IPS-NIHi7 (cell line): ENCODE measurements around the gene RASSF4.

ENCODE experiments used
- DNase-seq: peaks from one replicate; pipeline ENCODE4 v3.0.0; 2012; ENCODE audit warnings: mixed read lengths; ENCODE audit errors: extremely low spot score

Gene RASSF4

GRCh38 chr10:44959247-44960087 lies at the start of gene RASSF4:
Gene RASSF4 (plus strand): TSS chr10:44959802. CDS start chr10:44970203, 10,401 bp downstream.
- DNase-seq = peak; percentile 98

- DNase-seq = no peak
These were observed 49.7 kb upstream of the RASSF4 start for GRCh38 chr10:44909910-44910309.

GRCh38 chr10:44910602-44911001 lies 49.0 kb upstream of the RASSF4 start:
- DNase-seq = no peak

GRCh38 chr10:44911081-44911540 lies 48.5 kb upstream of the RASSF4 start, which contains the start of gene TMEM72:
Gene TMEM72 (plus strand): TSS chr10:44911337. CDS start chr10:44911513, 176 bp downstream.
- DNase-seq = peak; percentile 87

- no peak for DNase-seq
These were observed 47.7 kb upstream of the RASSF4 start for GRCh38 chr10:44911951-44912350.

- DNase-seq = no peak
These were observed 46.1 kb upstream of the RASSF4 start for GRCh38 chr10:44913350-44914081.

GRCh38 chr10:44914891-44915290 lies 44.7 kb upstream of the RASSF4 start:
- no peak for DNase-seq

GRCh38 chr10:44916429-44916828 lies 43.2 kb upstream of the RASSF4 start:
- no peak for DNase-seq

GRCh38 chr10:44917848-44918247 lies 41.8 kb upstream of the RASSF4 start:
- DNase-seq = no peak

GRCh38 chr10:44920252-44920651 lies 39.4 kb upstream of the RASSF4 start:
- DNase-seq = no peak

GRCh38 chr10:44921061-44921460 lies 38.5 kb upstream of the RASSF4 start:
- no peak for DNase-seq

- DNase-seq = no peak
These were observed 38.1 kb upstream of the RASSF4 start for GRCh38 chr10:44921506-44921905.

- no peak for DNase-seq
These were observed 37.6 kb upstream of the RASSF4 start for GRCh38 chr10:44922021-44922420.

- DNase-seq = no peak
These were observed 36.6 kb upstream of the RASSF4 start for GRCh38 chr10:44922796-44923545.

- DNase-seq = no peak
These were observed 36.0 kb upstream of the RASSF4 start for GRCh38 chr10:44923611-44924010.

GRCh38 chr10:44924261-44925040 lies 35.2 kb upstream of the RASSF4 start:
- no peak for DNase-seq

- peak; percentile 88 for DNase-seq
These were observed 34.4 kb upstream of the RASSF4 start for GRCh38 chr10:44925224-44925623.

- no peak for DNase-seq
These were observed 33.5 kb upstream of the RASSF4 start for GRCh38 chr10:44925811-44926750.

- no peak for DNase-seq
These were observed 32.8 kb upstream of the RASSF4 start for GRCh38 chr10:44926751-44927351.

GRCh38 chr10:44927352-44927751 lies 32.2 kb upstream of the RASSF4 start:
- no peak for DNase-seq
